ENCODE data around the gene FAM83B. TPM values are rescaled to one million over a fixed set of nuclear protein-coding genes. Genes with fewer than 3 reads are reported as not detected.
"Not testable (repeated sequence)": the region's sequence is repeated elsewhere in the genome, so short reads cannot be mapped to it uniquely, and the experiment has no call there.

Gene FAM83B, protein sequence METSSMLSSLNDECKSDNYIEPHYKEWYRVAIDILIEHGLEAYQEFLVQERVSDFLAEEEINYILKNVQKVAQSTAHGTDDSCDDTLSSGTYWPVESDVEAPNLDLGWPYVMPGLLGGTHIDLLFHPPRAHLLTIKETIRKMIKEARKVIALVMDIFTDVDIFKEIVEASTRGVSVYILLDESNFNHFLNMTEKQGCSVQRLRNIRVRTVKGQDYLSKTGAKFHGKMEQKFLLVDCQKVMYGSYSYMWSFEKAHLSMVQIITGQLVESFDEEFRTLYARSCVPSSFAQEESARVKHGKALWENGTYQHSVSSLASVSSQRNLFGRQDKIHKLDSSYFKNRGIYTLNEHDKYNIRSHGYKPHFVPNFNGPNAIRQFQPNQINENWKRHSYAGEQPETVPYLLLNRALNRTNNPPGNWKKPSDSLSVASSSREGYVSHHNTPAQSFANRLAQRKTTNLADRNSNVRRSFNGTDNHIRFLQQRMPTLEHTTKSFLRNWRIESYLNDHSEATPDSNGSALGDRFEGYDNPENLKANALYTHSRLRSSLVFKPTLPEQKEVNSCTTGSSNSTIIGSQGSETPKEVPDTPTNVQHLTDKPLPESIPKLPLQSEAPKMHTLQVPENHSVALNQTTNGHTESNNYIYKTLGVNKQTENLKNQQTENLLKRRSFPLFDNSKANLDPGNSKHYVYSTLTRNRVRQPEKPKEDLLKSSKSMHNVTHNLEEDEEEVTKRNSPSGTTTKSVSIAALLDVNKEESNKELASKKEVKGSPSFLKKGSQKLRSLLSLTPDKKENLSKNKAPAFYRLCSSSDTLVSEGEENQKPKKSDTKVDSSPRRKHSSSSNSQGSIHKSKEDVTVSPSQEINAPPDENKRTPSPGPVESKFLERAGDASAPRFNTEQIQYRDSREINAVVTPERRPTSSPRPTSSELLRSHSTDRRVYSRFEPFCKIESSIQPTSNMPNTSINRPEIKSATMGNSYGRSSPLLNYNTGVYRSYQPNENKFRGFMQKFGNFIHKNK
- total RNA-seq, result 10 to 100 TPM; 36.6 to 62.8 TPM

DNA sequence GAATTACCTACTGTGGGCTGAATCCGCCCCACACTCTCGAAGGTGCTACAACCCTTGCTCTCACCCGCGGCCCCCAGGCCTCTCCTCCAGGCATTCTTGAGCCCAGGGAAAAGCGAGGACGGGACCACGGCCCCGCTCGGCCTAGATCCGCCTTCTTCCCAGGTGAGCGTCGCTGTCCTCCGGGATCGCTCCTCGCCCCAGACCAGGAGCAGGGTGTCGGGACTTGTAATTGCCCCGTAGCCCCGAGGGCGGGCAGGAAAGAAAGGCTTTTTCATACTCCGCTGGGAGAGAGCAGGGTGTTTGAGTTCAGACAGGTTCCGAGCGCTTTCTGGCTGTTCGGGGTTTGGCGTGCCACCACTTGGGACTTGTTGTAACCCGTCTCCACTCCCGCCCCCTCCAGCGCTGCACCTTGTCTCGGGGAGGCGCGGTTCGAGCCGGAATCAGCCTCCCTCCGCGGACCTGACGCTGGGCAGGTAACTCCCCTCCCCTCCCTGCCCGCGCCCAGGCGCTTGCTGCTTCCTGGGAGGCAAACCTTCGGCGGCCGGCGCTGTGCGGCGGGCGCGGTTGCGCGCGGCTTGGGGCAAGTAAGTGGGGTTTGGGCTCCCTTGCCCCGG is at the start of gene FAM83B:
Gene FAM83B (plus strand): TSS at position 529 of the 614 bp plus-strand sequence. CDS start 23,476 bp downstream, outside the sequence.
- peak within 1 kb of the TSS; percentile 80 to 87 for H3K9ac ChIP-seq (ENCODE audit: low read depth in 2 of 2, low read length in 2 of 2)
- H3K9me3 ChIP-seq, result no peaks in the 10 kb centered on the region
- peak within 1 kb of the TSS; percentile 88 for H3K27ac ChIP-seq
- no peaks in the 10 kb centered on the region for H3K27me3 ChIP-seq
- no peaks in the 10 kb centered on the region for H3K4me1 ChIP-seq
- DNase-seq, result peak; percentile 88
- H3K36me3 ChIP-seq, result no peaks in the 10 kb centered on the region
- TF ChIP-seq, protein P1, sequence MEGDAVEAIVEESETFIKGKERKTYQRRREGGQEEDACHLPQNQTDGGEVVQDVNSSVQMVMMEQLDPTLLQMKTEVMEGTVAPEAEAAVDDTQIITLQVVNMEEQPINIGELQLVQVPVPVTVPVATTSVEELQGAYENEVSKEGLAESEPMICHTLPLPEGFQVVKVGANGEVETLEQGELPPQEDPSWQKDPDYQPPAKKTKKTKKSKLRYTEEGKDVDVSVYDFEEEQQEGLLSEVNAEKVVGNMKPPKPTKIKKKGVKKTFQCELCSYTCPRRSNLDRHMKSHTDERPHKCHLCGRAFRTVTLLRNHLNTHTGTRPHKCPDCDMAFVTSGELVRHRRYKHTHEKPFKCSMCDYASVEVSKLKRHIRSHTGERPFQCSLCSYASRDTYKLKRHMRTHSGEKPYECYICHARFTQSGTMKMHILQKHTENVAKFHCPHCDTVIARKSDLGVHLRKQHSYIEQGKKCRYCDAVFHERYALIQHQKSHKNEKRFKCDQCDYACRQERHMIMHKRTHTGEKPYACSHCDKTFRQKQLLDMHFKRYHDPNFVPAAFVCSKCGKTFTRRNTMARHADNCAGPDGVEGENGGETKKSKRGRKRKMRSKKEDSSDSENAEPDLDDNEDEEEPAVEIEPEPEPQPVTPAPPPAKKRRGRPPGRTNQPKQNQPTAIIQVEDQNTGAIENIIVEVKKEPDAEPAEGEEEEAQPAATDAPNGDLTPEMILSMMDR (IDR thresholded peaks at IDR 0.05), result no peak
- H3K4me3 ChIP-seq, result peak within 1 kb of the TSS; percentile 61
- intact Hi-C loops (cut with DNase I), result loop anchor here (10.0 kb wide), 1 partner anchor 132 kb away; no protein-coding TSS in a partner anchor

DNA sequence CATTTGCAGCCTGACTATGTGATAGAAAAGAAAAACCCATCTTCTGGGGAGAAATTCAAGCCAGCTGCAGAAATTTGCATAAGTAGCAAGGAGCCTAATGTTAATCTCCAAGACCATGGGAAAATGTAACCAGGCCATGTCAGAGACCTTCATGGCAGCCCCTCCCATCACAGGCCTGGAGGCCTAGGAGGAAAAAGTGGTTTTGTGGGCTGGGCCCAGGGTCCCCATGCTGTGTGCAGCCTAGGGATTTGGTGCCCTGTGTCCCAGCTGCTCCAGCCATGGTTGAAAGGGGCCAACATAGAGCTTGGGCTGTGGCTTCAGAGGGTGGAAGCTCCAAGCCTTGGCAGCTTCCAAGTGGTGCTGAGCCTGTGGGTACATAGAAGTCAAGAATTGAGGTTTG is 49.7 kb upstream of the FAM83B start:
- H3K27me3 ChIP-seq; DNase-seq; H3K27ac ChIP-seq; H3K4me1 ChIP-seq; H3K4me3 ChIP-seq; intact Hi-C loops (cut with DNase I); H3K9ac ChIP-seq (ENCODE audit: low read depth in 2 of 2, low read length in 2 of 2); H3K9me3 ChIP-seq; H3K36me3 ChIP-seq: not testable (repeated sequence)

DNA sequence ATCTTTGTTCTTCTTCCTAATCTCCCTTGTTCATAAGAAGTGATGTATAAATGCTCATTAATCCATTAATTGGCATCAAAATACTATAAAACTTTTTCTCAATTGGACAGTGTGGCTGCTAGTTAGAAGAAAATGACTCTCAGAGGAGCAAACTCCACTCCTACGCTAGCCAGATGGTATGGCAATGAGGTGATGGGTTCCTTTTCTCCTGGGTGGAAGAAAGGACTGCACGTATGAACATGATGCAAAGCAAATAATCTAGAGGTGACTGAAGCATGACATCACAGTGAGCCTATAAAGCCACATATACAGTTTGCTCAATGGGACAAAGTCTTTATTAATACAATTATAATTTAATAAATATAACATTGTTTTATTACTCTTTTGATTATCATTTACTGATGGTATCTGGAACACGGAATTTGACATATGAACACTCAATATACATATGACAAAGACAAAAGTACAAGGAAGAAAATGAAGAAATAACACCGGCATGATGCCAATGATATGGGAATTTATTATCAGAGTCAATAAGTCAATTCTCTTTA is 46.4 kb upstream of the FAM83B start:
- Histone ChIP-seq H3K4me3 (no peak overlapping the region), H3K36me3 (no peaks in the 10 kb centered on the region)

DNA sequence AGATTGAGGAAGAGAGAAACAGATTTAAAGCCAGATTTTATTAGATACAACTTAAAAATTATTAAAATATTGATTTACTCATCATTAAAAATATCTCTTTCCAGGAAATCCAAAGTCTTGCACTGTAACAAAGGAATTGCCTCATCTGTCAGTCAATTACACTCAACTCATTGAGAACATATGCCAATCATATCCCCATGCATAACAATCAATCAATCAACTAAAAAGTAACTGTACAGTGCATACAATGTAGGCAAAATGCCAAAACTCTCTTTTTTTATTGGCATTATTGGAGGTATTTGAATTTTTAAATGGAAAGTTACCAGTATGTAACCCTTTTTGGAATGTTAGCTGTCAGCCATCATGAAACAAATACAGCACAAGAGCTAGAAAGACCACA is 45.3 kb upstream of the FAM83B start:
- intact Hi-C loops (cut with DNase I), result no loop called here
- Histone ChIP-seq H3K9me3 (no peaks in the 10 kb centered on the region), H3K4me3 (no peak overlapping the region), H3K4me1 (no peaks in the 10 kb centered on the region), H3K27me3 (no peaks in the 10 kb centered on the region), H3K36me3 (no peaks in the 10 kb centered on the region), H3K27ac (no peak overlapping the region), H3K9ac (ENCODE audit: low read depth in 2 of 2, low read length in 2 of 2) (no peak overlapping the region)
- TF ChIP-seq, protein P1 (IDR thresholded peaks at IDR 0.05), result no peak
- no peak for DNase-seq

More for the DNA sequence above, 46.4 kb upstream of the FAM83B start:
- Histone ChIP-seq H3K27ac (no peak overlapping the region), H3K9me3 (no peaks in the 10 kb centered on the region), H3K4me1 (no peaks in the 10 kb centered on the region), H3K9ac (ENCODE audit: low read depth in 2 of 2, low read length in 2 of 2) (no peak overlapping the region), H3K27me3 (no peaks in the 10 kb centered on the region)
- TF ChIP-seq, protein P1 (IDR thresholded peaks at IDR 0.05), result no peak
- intact Hi-C loops (cut with DNase I), result no loop called here
- DNase-seq, result no peak

DNA sequence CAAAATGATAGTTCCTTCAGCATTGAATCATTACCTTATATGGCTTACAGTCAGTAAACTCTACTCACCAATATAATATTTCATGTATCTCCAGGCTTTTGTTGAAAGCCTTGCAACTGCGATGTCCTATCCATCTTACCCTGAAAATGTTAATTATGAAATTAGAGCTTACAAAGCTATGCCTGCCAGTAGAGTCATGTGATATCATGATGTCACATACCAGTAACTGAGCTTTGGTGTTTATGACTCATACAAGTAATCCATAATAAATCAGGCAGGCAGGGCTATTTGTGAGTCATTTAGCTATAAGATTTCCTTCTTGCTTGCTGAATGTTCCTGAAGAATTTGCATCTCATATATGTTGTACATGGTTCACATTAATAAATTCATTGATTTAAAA is 44.9 kb upstream of the FAM83B start:
- TF ChIP-seq, protein P1 (IDR thresholded peaks at IDR 0.05), result no peak
- Histone ChIP-seq H3K27me3 (no peaks in the 10 kb centered on the region), H3K4me3 (no peak overlapping the region), H3K9ac (ENCODE audit: low read depth in 2 of 2, low read length in 2 of 2) (no peak overlapping the region), H3K36me3 (no peaks in the 10 kb centered on the region), H3K27ac (no peak overlapping the region), H3K4me1 (no peaks in the 10 kb centered on the region), H3K9me3 (no peaks in the 10 kb centered on the region)
- no peak for DNase-seq
- intact Hi-C loops (cut with DNase I), result no loop called here

Measured in colonic mucosa (tissue), 4 donors.